ENCODE data around the gene EPM2A. TPM values are rescaled to one million over a fixed set of nuclear protein-coding genes. Genes with fewer than 3 reads are reported as not detected.
"Not testable (repeated sequence)": the region's sequence is repeated elsewhere in the genome, so short reads cannot be mapped to it uniquely, and the experiment has no call there.

The EPM2A gene
- total RNA-seq, 1 experiment from 2014 or later = 3.7 TPM

- H3K4me3 ChIP-seq (ENCODE audit: insufficient read depth, low read depth, low read length) = no peak overlapping the region
- H3K27me3 ChIP-seq (ENCODE audit: control insufficient read depth, insufficient read depth, low read length) = no peaks in the 10 kb centered on the region
- no peak for DNase-seq
- no peaks in the 10 kb centered on the region for H3K36me3 ChIP-seq (replicated peaks; ENCODE audit: control insufficient read depth, insufficient read depth, low read length)
Measured at GRCh38 chr6:145721144-145721543, 14.2 kb downstream of the EPM2A start.

GRCh38 chr6:145715426-145715825 lies 19.9 kb downstream of the EPM2A start:
- DNase-seq = no peak
- no peaks in the 10 kb centered on the region for H3K27me3 ChIP-seq (ENCODE audit: control insufficient read depth, insufficient read depth, low read length)
- no peaks in the 10 kb centered on the region for H3K36me3 ChIP-seq (replicated peaks; ENCODE audit: control insufficient read depth, insufficient read depth, low read length)
- H3K4me3 ChIP-seq (ENCODE audit: insufficient read depth, low read depth, low read length) = no peak overlapping the region

- H3K27me3 ChIP-seq (ENCODE audit: control insufficient read depth, insufficient read depth, low read length) = no peaks in the 10 kb centered on the region
- H3K36me3 ChIP-seq (replicated peaks; ENCODE audit: control insufficient read depth, insufficient read depth, low read length) = no peaks in the 10 kb centered on the region
- DNase-seq = no peak
- H3K4me3 ChIP-seq (ENCODE audit: insufficient read depth, low read depth, low read length) = no peak overlapping the region
Measured at GRCh38 chr6:145714731-145715130, 20.6 kb downstream of the EPM2A start.

GRCh38 chr6:145713773-145714172 lies 21.5 kb downstream of the EPM2A start:
- no peaks in the 10 kb centered on the region for H3K27me3 ChIP-seq (ENCODE audit: control insufficient read depth, insufficient read depth, low read length)
- no peak overlapping the region for H3K4me3 ChIP-seq (ENCODE audit: insufficient read depth, low read depth, low read length)
- DNase-seq = no peak

GRCh38 chr6:145711372-145711771 lies 23.9 kb downstream of the EPM2A start:
- H3K27me3 ChIP-seq (ENCODE audit: control insufficient read depth, insufficient read depth, low read length) = no peaks in the 10 kb centered on the region
- no peak overlapping the region for H3K4me3 ChIP-seq (ENCODE audit: insufficient read depth, low read depth, low read length)
- DNase-seq = no peak
- H3K36me3 ChIP-seq (replicated peaks; ENCODE audit: control insufficient read depth, insufficient read depth, low read length) = no peaks in the 10 kb centered on the region

More at GRCh38 chr6:145713773-145714172, 21.5 kb downstream of the EPM2A start:
- H3K36me3 ChIP-seq (replicated peaks; ENCODE audit: control insufficient read depth, insufficient read depth, low read length) = no peaks in the 10 kb centered on the region

GRCh38 chr6:145707397-145707796 lies 27.9 kb downstream of the EPM2A start:
- Histone ChIP-seq H3K36me3 (replicated peaks; ENCODE audit: control insufficient read depth, insufficient read depth, low read length) (no peaks in the 10 kb centered on the region), H3K27me3 (ENCODE audit: control insufficient read depth, insufficient read depth, low read length) (no peaks in the 10 kb centered on the region), H3K4me3 (ENCODE audit: insufficient read depth, low read depth, low read length) (no peak overlapping the region)
- no peak for DNase-seq

- Histone ChIP-seq H3K4me3 (ENCODE audit: insufficient read depth, low read depth, low read length) (no peak overlapping the region), H3K27me3 (ENCODE audit: control insufficient read depth, insufficient read depth, low read length) (no peaks in the 10 kb centered on the region), H3K36me3 (replicated peaks; ENCODE audit: control insufficient read depth, insufficient read depth, low read length) (no peaks in the 10 kb centered on the region)
- no peak for DNase-seq
Measured at GRCh38 chr6:145705561-145705960, 29.8 kb downstream of the EPM2A start.

- no peak for DNase-seq
- H3K27me3 ChIP-seq (ENCODE audit: control insufficient read depth, insufficient read depth, low read length) = no peaks in the 10 kb centered on the region
- H3K4me3 ChIP-seq (ENCODE audit: insufficient read depth, low read depth, low read length) = no peak overlapping the region
- no peaks in the 10 kb centered on the region for H3K36me3 ChIP-seq (replicated peaks; ENCODE audit: control insufficient read depth, insufficient read depth, low read length)
Measured at GRCh38 chr6:145704143-145704781, 31.1 kb downstream of the EPM2A start.

- H3K4me3 ChIP-seq (ENCODE audit: insufficient read depth, low read depth, low read length) = no peak overlapping the region
- H3K36me3 ChIP-seq (replicated peaks; ENCODE audit: control insufficient read depth, insufficient read depth, low read length) = no peaks in the 10 kb centered on the region
- no peak for DNase-seq
- H3K27me3 ChIP-seq (ENCODE audit: control insufficient read depth, insufficient read depth, low read length) = no peaks in the 10 kb centered on the region
Measured at GRCh38 chr6:145699462-145699861, 35.9 kb downstream of the EPM2A start.

GRCh38 chr6:145697401-145697800 lies 37.9 kb downstream of the EPM2A start:
- not testable (repeated sequence) for DNase-seq; H3K4me3 ChIP-seq (ENCODE audit: insufficient read depth, low read depth, low read length); H3K27me3 ChIP-seq (ENCODE audit: control insufficient read depth, insufficient read depth, low read length); H3K36me3 ChIP-seq (replicated peaks; ENCODE audit: control insufficient read depth, insufficient read depth, low read length)

- Histone ChIP-seq H3K4me3 (ENCODE audit: insufficient read depth, low read depth, low read length) (no peak overlapping the region), H3K27me3 (ENCODE audit: control insufficient read depth, insufficient read depth, low read length) (no peaks in the 10 kb centered on the region), H3K36me3 (replicated peaks; ENCODE audit: control insufficient read depth, insufficient read depth, low read length) (no peaks in the 10 kb centered on the region)
- DNase-seq = no peak
Measured at GRCh38 chr6:145694083-145694737, 41.1 kb downstream of the EPM2A start.

- no peaks in the 10 kb centered on the region for H3K27me3 ChIP-seq (ENCODE audit: control insufficient read depth, insufficient read depth, low read length)
- no peak for DNase-seq
- no peaks in the 10 kb centered on the region for H3K36me3 ChIP-seq (replicated peaks; ENCODE audit: control insufficient read depth, insufficient read depth, low read length)
- no peak overlapping the region for H3K4me3 ChIP-seq (ENCODE audit: insufficient read depth, low read depth, low read length)
Measured at GRCh38 chr6:145690969-145691368, 44.4 kb downstream of the EPM2A start.

GRCh38 chr6:145689529-145689928 lies 45.8 kb downstream of the EPM2A start:
- DNase-seq = no peak
- Histone ChIP-seq H3K36me3 (replicated peaks; ENCODE audit: control insufficient read depth, insufficient read depth, low read length) (no peaks in the 10 kb centered on the region), H3K27me3 (ENCODE audit: control insufficient read depth, insufficient read depth, low read length) (no peaks in the 10 kb centered on the region), H3K4me3 (ENCODE audit: insufficient read depth, low read depth, low read length) (no peak overlapping the region)

GRCh38 chr6:145688493-145688905 lies 46.8 kb downstream of the EPM2A start:
- Histone ChIP-seq H3K4me3 (ENCODE audit: insufficient read depth, low read depth, low read length) (no peak overlapping the region), H3K27me3 (ENCODE audit: control insufficient read depth, insufficient read depth, low read length) (no peaks in the 10 kb centered on the region), H3K36me3 (replicated peaks; ENCODE audit: control insufficient read depth, insufficient read depth, low read length) (no peaks in the 10 kb centered on the region)
- DNase-seq = no peak

GRCh38 chr6:145685932-145686331 lies 49.4 kb downstream of the EPM2A start:
- DNase-seq = no peak
- H3K27me3 ChIP-seq (ENCODE audit: control insufficient read depth, insufficient read depth, low read length) = no peaks in the 10 kb centered on the region
- no peaks in the 10 kb centered on the region for H3K36me3 ChIP-seq (replicated peaks; ENCODE audit: control insufficient read depth, insufficient read depth, low read length)
- no peak overlapping the region for H3K4me3 ChIP-seq (ENCODE audit: insufficient read depth, low read depth, low read length)

Data from H7 (cell line).